Stimulated activated CD8-positive, alpha-beta memory T cell treated with anti-CD3 and anti-CD28 coated beads, Interleukin-4, amount 100 ng/mL, for 4 hours (primary cell): ENCODE data around the gene AVPR1A.
"Not testable (repeated sequence)": the region's sequence is repeated elsewhere in the genome, so short reads cannot be mapped to it uniquely, and the experiment has no call there.

Source experiments
- DNase-seq, 2 donors: peaks; one replicate each; pipeline ENCODE4 v3.0.0-alpha.2; 2020; ENCODE audit warnings: low read depth in 2 of 2, low spot score in 1 of 2

AVPR1A gene

DNA sequence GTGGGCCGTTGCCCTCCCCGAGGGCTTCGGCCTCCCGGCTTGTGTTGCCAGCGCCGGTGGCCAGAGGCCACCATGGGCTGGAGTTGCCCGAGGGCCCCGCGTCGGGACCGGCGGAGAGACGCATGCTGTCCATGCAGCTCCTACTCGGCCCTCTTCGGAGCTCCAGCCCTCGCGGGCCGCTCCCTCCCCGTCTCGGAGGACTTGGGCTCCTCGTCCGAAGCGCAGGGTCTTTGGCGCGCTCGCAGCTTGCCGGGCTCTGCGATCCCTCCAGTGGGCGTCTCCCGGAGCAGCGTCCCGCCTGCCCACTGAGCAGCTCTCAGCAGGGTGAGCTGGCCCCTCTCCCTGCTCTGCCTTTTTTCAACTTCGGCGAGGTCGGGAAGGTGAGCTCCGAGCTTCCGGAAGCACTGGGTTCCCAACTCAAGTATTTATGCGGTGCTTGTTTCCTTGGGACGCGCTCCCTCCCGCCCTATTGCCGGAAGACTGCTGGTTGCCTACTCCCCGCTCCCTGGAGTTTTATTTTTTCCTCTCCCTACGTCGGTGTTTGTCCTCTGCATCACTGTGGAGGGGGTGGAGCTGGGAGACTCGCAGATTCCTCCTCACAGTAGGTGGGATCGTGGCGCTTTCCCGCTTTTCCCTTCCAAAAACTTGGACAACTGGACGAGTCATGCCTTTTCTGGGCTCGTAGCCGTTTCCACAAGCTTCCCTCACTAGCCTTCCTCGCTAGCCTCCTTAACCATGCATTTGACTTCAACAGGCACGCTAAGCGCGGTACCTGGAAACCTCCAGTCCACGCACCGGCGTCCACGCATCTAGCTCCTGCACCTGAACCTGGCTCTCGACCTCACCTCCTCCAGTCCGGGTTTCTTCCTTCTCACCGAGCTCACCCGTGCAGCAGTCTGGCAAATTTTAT lies at the start of gene AVPR1A:
AVPR1A (minus strand) TSS at position 489 of the 910 bp plus-strand sequence; CDS start at position 124, 365 bp downstream.
- no peak for DNase-seq

DNA sequence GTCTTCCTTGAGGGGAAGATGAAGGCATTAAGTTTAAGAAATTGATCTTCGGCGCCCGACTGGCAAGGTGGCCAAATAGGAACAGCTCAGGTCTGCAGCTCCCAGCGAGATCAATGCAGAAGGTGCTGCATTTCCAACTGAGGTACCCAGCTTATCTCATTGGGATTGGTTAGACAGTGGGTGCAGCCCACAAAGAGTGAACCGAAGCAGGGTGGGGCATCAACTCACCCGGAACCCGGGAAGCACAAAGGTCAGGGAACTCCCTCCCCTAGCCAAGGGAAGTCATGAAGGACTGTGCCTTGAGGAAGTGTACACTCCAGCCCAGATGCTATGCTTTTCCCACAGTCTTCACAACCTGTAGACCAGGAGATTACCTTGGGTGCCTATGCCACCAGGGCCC lies 45.2 kb upstream of the AVPR1A start:
- no peak for DNase-seq

DNA sequence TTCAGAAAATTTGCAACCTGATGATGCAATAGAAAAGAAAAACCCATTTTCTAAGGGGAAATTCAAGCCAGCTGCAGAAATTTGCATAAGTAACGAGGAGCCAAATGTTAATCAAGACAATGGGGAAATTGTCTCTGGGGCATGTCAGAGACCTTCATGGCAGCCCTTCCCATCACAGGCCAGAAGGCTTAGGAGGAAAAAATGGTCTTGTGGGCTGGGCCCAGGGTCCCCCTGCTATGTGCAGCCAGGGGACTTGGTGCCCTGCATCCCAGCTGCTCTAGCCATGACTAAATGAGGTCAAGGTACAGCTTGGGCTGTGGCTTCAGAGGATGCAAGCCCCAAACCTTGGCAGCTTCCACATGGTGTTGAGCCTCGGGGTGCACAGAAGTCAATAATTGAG lies 28.2 kb upstream of the AVPR1A start:
- DNase-seq: no peak

DNA sequence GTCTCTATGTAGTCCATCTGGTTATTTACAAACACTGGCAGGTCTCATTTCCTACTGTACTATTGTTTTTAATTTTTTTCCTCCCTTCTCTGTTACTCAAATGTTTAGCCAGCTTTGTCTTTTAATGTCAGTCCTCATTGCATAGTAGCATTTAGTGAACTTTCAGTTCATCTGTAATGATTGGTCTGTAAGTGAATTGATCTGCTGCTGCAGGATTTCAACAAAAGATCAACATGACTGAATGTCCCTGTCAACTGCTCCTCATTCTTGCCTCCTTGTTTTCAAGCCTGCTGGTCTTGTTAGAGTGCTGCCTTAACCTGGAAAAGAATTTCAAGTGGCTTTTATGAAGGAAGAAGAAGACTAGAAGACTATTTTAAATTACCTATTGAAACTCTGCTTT lies 19.3 kb upstream of the AVPR1A start:
- DNase-seq: no peak

DNA sequence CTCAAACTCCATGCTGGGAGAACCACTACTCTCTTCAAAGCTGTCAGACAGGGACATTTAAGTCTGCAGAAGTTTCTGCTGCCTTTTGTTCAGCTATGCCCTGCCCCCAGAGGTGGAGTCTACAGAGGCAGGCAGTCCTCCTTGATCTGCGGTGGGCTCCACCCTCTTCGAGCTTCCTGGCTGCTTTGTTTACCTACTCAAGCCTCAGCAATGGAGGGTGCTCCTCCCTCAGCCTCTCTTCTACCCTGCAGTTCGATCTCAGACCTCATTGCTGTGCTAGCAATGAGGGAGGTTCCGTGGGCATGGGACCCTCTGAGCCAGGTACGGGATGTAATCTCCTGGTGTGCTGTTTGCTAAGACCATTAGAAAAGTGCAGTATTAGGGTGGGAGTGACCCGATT lies 16.7 kb upstream of the AVPR1A start:
- DNase-seq: not testable (repeated sequence)

DNA sequence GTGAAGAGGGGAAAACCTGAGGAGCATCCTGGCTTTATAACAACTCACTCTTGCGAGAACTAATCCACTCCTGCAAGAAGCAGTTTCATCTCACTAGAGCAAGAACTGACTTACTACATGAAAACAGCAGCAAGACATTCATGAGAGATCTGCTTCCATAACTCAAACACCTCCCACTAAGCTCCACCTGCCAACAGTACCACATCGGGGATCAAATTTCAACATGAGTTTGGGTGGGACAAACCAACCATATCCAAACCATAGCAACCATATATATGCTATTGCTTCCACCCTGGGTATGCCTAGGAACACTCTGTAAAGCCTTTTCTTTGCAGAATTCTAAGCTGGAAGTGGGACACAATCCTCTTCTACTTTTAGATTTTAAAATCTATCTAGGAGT lies 13.9 kb upstream of the AVPR1A start:
- no peak for DNase-seq

DNA sequence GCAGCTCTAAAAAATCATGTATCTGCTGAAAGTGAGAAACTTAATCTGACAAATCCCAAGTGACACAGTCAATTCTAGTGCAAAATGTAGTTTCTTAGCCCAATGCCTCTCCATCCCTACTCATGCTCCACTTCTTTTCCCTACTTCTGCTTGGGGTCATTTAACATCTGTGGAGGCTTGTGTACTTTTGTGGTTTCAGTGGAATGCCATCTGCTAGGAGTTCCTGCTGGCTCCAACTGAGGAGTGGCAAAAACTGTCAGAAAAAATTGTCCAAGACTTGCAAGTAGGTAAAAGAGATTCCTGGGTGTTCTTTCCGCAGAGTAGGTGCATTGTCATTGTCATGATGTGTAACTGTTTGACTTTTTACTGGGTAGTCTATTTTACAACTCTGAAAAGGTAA lies 12.5 kb upstream of the AVPR1A start:
- DNase-seq: no peak

DNA sequence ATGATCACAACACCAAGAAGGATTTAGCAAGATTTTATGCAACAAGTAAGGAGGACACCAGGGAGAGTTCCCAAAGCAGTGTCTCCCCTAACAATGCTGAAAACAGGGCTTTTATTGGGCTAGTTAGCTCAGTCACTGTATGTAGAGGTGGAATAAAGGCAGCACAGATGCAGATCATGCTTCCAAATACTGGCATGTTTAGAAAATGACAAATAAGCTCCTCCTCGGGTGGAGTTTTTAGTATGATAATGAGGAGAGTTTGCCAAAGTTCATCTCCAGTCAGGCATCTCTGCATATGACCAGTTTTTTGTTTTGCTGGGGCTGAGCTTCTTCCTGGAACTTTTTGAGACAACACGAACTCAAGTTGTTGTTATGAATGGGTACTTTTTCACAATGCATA lies 4.4 kb upstream of the AVPR1A start:
- DNase-seq: no peak

DNA sequence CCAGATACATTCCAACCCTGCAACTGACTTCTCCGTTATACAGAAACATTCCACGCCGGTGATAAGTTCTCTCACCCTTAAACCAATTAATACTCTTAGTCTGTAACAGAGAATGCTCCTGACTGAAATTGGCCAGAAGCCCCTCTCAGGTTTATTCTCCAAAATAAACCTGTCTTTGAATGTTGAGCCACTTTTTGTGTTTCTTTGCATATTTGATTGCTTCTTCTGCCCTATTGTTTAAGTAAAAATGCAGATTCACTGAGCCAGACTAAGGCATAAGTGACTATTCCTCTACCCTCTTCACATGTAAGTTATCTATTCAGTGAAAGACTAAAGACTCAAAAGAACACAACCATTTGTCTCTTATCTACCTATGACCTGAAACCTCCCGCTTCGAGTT lies 3.6 kb upstream of the AVPR1A start:
- no peak for DNase-seq

DNA sequence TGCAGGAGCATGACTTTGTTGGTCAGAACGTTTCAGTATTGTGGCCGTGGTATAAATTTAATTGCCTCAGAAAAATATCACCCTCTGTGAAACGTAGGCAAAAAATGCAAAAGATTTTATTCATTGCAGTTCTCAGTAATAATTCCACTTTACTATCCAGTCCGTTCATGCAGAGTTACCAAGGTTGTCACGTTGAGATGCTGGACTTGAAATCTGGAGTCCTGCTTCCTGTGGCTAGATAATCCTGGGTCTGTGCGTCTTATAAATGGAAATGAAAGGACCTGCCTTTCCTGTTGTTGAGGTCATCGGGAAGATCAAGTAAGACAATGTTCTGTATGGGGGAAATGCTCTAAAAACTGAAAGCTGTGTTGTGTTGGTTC lies 1.3 kb upstream of the AVPR1A start:
- no peak for DNase-seq

DNA sequence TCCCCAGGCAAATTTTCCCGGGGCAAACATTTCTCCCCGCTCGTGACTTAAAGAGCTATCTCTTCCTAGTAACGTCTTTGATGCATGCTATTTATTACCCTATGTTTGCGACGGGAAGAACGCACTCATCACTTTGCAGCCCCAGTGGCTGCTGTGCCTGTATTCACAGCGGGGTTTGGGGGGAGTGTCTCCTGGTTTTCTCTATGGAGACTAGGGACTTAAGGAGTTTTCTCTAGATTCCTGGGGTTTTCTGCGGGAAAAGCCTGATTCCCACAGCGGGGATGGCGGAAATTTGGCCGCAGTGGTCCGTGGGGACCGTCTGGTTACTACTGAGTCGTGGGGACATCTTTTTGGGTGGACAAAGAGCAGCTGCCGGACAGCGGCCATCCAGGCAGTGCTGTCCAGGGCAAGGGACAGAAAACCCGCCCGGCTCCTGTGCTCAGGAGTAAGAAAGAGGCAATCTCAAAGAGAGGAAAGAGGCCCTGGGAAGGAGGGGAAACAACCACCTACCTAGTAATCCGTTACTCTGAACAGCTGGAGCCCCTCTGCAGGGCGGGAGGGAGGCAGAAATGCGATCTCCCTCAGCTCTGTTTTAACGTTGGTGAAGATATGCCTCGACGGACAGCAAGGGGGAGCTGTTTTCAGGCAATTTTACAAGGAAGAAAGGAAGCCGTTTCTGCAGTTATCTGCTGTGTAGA lies 771 bp upstream of the AVPR1A start:
- DNase-seq: no peak

DNA sequence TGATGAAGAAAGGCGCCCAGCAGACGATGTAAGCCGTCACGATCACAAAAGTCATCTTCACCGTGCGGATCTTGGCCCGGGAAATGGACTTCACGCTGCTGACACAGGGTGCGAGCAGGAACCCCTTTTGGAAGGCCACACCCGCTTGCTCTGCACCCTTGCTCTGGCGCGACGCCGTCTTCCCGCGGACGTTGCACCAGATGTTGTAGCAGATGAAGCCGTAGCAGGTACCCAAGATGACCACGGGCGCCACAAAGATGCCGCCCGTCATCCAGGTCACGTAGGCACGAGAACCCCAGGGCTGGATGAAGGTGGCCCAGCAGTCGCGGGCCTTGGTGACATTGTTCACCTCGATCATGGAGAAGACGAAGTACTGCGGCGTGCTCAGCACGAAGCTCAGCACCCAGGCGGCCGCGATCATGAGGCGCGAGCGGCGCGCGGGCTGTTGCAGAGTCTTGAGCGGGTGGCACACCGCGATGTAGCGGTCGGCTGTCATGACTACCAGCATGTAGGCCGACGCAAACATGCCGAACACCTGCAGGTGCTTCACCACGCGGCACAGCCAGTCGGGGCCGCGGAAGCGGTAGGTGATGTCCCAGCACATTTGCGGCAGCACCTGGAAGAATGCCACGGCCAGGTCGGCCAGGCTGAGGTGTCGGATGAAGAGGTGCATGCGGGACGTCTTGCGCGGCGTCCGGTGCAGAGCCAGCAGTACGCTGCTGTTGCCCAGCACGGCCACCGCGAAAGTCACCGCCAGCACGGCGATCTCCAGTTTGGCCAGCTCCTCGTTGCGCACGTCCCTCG lies 890 bp downstream of the AVPR1A start:
- no peak for DNase-seq

DNA sequence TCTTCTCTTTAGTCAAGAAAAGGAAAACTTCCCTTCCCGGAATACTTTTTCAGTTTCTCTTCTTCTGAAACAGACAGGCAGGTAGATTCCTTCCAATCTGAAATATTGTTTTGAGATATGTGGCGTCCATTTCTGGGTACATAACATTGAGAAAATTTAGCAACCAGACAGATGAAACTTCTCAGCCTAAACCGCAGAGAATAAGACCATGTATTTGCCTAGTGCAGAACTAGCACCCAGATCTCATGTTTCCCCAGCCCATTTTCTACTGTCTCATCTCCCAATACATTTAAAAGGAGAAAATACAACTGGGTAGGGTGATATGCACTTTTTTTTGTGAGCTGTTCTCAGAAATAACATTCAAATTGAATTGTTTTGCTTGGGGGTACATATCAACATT lies 6.4 kb downstream of the AVPR1A start:
- DNase-seq: no peak

DNA sequence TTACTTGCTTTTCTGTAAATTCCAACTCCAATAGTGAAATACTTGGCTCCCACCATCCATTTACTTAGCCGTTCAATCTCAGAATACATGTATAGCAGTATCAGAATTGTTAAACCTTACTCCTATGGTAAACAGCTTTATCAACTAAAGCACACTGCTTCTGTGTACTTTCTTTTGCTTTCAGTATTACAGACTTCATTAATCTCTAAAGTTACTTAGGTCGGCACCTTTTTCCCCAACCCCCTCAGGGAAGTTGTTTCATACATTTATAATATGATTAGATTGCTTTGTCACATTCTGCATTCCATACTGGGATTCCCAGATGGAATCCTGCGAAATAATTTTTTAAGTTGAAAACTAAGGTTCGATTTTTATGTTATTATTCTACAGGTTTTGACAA lies 12.5 kb downstream of the AVPR1A start:
- no peak for DNase-seq

DNA sequence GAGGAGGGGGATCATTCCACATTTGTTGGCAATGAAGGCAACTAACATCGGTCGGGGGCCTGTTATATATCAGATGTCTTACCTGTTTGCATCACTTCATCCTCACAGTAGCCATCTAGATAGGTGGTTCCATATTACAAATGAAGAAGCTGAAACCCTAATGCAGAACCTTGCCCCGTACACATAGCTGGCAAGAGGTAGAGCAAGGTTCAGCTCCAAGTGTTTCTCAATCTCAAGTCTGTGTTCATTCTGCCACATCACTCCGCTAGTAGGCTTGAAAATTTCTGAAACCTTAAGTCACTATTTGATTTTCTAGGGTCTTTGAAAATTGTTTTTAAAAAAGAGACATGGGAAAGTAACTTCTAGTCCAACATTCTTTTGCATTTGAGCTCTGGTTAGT lies 17.0 kb downstream of the AVPR1A start:
- DNase-seq: no peak

DNA sequence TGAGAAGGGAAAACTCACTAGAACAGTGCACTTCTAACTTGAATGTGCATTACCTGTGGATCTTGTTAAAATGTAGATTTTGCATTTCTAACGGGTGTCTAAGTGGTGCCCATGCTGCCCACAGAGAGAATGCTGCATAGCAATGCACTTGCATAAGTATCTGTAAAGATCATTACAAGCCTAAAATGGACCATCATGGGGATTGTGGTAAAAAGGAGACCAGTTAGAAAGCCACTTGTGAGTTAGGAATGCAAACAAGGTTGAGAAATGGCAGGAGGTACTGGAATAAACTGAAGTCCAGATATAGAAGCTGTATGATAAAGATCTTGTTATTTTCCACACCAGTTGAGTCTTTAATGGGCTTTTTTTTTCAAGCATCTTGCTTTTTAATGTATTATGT lies 18.8 kb downstream of the AVPR1A start:
- DNase-seq: no peak

DNA sequence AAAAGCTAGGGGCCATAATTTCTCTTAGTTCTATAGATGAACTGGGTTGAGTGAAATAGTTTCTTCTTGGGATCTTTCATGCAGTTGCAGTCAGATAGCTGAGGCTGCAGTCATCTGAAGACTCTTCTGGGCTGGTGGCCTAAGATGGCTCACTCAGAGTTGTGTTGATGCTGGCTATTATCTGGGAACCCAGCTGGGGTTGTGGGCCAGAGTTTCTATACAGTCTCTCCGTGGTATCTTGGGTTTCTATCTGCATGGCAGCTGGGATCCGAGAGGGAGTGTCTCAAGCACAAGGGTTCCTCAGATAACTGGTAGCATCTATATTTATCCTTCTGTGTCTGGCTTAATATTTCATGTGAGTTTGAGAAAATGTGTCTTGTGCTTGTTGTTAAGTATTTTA lies 21.1 kb downstream of the AVPR1A start:
- no peak for DNase-seq

DNA sequence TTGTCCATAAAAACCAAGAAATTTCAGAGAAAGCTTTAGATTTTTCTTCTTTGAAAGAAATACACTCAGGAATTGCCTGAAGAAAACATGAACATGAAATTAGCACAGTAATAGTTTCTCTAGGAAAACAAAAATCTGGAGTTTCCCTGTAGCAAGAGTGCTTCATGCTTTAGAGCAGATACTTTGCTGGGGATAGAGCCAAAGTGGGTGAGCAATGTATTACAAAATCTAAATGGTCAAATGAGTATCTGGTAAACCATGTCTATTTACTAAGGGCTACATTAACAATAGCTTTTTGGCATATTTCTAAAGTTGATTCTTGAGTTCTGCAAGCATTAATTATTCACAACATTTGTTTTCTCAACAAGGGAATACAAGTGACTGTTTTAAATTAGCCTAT lies 26.2 kb downstream of the AVPR1A start:
- no peak for DNase-seq

DNA sequence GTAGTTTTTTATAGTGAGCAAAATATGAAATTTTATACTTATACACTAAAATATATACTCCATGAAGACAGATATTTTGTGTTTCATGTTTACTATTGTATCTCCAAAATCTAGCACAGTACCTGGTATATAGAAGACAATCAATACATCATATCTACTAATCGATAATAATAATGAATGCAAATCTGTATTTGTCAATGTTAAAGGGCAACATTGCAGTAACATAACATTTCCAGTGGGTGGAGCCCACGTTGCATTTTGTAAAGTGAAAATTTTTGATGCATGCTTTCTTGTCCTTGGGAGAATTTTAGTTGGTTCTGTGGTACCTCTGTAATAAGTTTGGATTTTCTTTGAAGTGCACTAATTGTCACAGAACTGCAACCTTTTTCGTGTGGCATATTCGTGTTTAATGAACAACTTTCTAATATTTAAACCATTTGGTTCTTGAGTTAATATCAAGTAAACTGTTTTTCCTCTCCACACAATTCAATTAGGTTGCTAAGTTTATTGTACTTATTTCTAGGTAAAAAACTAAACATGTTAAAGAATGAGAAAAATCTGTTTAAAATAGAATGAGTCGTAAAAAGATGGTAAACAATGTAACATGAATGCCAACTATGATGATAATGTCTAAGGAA lies 47.4 kb downstream of the AVPR1A start:
- DNase-seq: no peak

DNA sequence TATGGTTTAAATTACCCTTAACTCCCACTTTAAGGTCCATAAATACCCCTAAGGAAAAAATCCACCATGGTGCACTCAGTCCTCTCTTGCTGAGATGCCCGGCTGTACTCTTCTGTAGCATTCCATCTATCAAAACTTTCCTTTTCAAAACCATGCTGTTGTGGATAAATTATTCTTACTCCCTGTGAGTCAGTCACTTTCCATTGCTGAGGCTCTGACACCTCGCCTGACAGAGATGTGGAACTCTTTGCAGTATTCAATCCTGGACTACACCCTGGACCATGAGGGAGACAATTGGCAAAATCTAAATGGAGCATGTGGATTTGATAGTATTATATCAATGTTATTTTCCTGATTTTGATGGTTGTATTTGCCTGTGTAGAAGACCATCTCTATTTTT lies 49.1 kb downstream of the AVPR1A start:
- no peak for DNase-seq

DNA sequence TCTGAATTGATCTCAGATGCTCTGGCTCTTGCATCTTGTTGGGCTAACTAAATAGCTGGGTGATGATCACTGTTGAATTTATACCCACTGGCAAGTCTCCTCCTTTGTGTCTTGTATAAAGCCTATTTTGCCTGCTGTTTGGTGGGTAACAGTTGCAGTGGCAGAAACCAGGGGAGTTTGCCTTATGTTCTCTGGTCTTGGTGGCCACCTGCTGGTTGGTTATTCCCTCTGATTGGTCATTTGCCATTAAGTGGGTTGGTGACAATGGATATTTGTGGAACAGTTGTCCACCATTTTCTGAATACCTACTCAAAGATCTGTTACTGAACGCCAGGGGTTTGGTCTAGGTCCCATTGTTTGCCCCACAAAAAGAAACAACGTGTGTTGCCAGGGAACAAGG lies 52.1 kb downstream of the AVPR1A start:
- DNase-seq: no peak
